K562 (cell line): ENCODE measurements around the gene SPAG16. TPM values are rescaled to one million over a fixed set of nuclear protein-coding genes. Genes with fewer than 3 reads are reported as not detected.

Source experiments
- ATAC-seq: fragments of 200-7000 bp; cut with Tn5 transposase; 3 replicates; pipeline ENCODE4 v1.9.1; 2020; ENCODE audit warnings: moderate library complexity
- BruUV-seq: library from RNA; stranded (reverse); fragments of 400-500 nt; replicated peaks from 2 replicates; lab custom pipeline; 2021; lab: Mats Ljungman, UMichigan
- CTCF ChIA-PET: fragments of 300-600 bp; formaldehyde crosslinking; extraction: SDS; loops from one replicate; lab custom pipeline; 2021; ENCODE audit warnings: low intra/inter-chr PET ratio; lab: Yijun Ruan, JAX
- POLR2A ChIA-PET: fragments of 300-600, 350-650 bp; sonication (Branson Sonifier 250); formaldehyde crosslinking; extraction: SDS; loops from one replicate; lab custom pipeline; 2021; ENCODE audit warnings: antibody characterized with exemption, inconsistent platforms; lab: Yijun Ruan, JAX
- DNase-seq, 4 experiments: peaks; one replicate each; pipeline versions ENCODE4 v3.0.0 to v3.0.0-alpha.2; 2011 to 2018; ENCODE audit warnings: low spot score in 3 of 4, mixed read lengths in 3 of 4; ENCODE audit errors: extremely low read depth in 1 of 4
- FAIRE-seq: peaks from 2 replicates; lab custom pipeline; 2011; peaks lifted over from hg19 to GRCh38; lab: Jason Lieb, UNC
- H2AFZ ChIP-seq: 2 replicates; pipeline ENCODE4 v1.6.0; 2011; ENCODE audit warnings: low read depth, low read length, control low read depth, inconsistent platforms
- H3K27ac ChIP-seq: fragments of 200-600 bp; 3 replicates; pipeline ENCODE4 v1.8.0; 2011; ENCODE audit warnings: low read depth, mild to moderate bottlenecking, control low read depth, inconsistent platforms, low read length, moderate library complexity, mixed read lengths; ENCODE audit errors: extremely low read depth
- H3K27me3 ChIP-seq, 2 experiments: fragments of 300-600 bp in 1 of 2; 2 replicates in 1 of 2; 3 replicates in 1 of 2; pipeline versions ENCODE4 v1.6.0 to v1.8.0; 2011; ENCODE audit warnings: inconsistent platforms in 2 of 2, low read length in 2 of 2, mild to moderate bottlenecking in 1 of 2, mixed read lengths in 1 of 2, moderate library complexity in 1 of 2; ENCODE audit not compliant: control insufficient read depth in 2 of 2, insufficient read depth in 2 of 2
- H3K36me3 ChIP-seq: fragments of 300-600 bp; 3 replicates; pipeline ENCODE4 v1.8.0; 2011; ENCODE audit warnings: mild to moderate bottlenecking, low read length, inconsistent platforms; ENCODE audit not compliant: control insufficient read depth, insufficient read depth
- H3K4me1 ChIP-seq, 2 experiments: fragments of 200-600 bp in 1 of 2; replicated peaks in 1 of 2; 2 replicates in 1 of 2; 3 replicates in 1 of 2; pipeline versions ENCODE4 v1.5.1 to v1.8.0; 2011; ENCODE audit warnings: inconsistent platforms in 2 of 2, low read length in 2 of 2, mild to moderate bottlenecking in 1 of 2, mixed read lengths in 1 of 2, moderate library complexity in 1 of 2; ENCODE audit not compliant: control insufficient read depth in 2 of 2, insufficient read depth in 2 of 2
- H3K4me2 ChIP-seq: 2 replicates; pipeline ENCODE4 v1.6.1; 2011; ENCODE audit warnings: low read length, control low read depth, inconsistent platforms, mixed read lengths; ENCODE audit not compliant: insufficient read depth
- H3K4me3 ChIP-seq: fragments of 200-600 bp; sonication (generic), shearing (Covaris generic); 2 replicates; pipeline ENCODE4 v1.5.1; 2016; ENCODE audit warnings: control low read depth, inconsistent platforms
- H3K79me2 ChIP-seq: fragments of 200-600 bp; 3 replicates; pipeline ENCODE4 v1.8.0; 2011; ENCODE audit warnings: low read length, inconsistent platforms; ENCODE audit not compliant: control insufficient read depth, insufficient read depth
- H3K9ac ChIP-seq, 2 experiments: 2 replicates each; pipeline versions ENCODE4 v1.6.0 to v1.6.1; 2011; ENCODE audit warnings: low read depth in 2 of 2, low read length in 2 of 2, control low read depth in 1 of 2, inconsistent platforms in 1 of 2, mild to moderate bottlenecking in 1 of 2, mixed read lengths in 1 of 2; ENCODE audit not compliant: insufficient read depth in 1 of 2
- H3K9me1 ChIP-seq: one replicate; pipeline ENCODE4 v1.6.0; 2011; ENCODE audit warnings: inconsistent platforms, mild to moderate bottlenecking, low read length, moderate library complexity; ENCODE audit not compliant: control insufficient read depth, insufficient read depth
- H3K9me3 ChIP-seq: replicated peaks from 2 replicates; pipeline ENCODE4 v1.5.1; 2011; ENCODE audit warnings: low read depth, low read length, inconsistent platforms; ENCODE audit not compliant: control insufficient read depth, insufficient read depth
- H4K20me1 ChIP-seq: replicated peaks from 2 replicates; pipeline ENCODE4 v1.6.1; 2011; ENCODE audit warnings: low read length, inconsistent platforms, mixed read lengths; ENCODE audit not compliant: control insufficient read depth, insufficient read depth
- ATF2 ChIP-seq: sonication (generic); formaldehyde crosslinking; IDR thresholded peaks from 2 replicates; pipeline ENCODE4 v1.8.1; 2022; ENCODE audit warnings: missing genetic modification reagents
- DACH1 ChIP-seq: fragments of 450-650 bp; IDR thresholded peaks from 2 replicates; pipeline ENCODE4 v1.6.1; 2018; ENCODE audit not compliant: partially characterized antibody
- ETS2 ChIP-seq: IDR thresholded peaks from 2 replicates; pipeline ENCODE4 v1.6.1; 2016; ENCODE audit warnings: borderline replicate concordance, missing genetic modification characterization, mild to moderate bottlenecking, moderate library complexity, missing compliant biosample characterization; ENCODE audit not compliant: poor library complexity, severe bottlenecking
- GATAD2B ChIP-seq: fragments of 450-650 bp; IDR thresholded peaks from 2 replicates; pipeline ENCODE4 v1.6.1; 2017; ENCODE audit warnings: mild to moderate bottlenecking, borderline replicate concordance
- HMG20A ChIP-seq: fragments of 450-650 bp; formaldehyde crosslinking; conservative IDR thresholded peaks from 2 replicates; pipeline ENCODE4 v1.4.0; 2020; ENCODE audit warnings: mild to moderate bottlenecking, mixed read lengths
- IRF9 ChIP-seq: fragments of 450-650 bp; IDR thresholded peaks from 2 replicates; pipeline ENCODE4 v1.6.1; 2016; ENCODE audit warnings: missing biosample characterization, missing genetic modification characterization
- KLF13 ChIP-seq: fragments of 450-650 bp; IDR thresholded peaks from 2 replicates; pipeline ENCODE4 v1.6.1; 2016; ENCODE audit warnings: missing genetic modification characterization, low read depth, mild to moderate bottlenecking, missing compliant biosample characterization, moderate library complexity, borderline replicate concordance
- MCM5 ChIP-seq: fragments of 450-650 bp; IDR thresholded peaks from 2 replicates; pipeline ENCODE4 v1.6.1; 2016; ENCODE audit warnings: low read depth
- MTA2 ChIP-seq: fragments of 450-650 bp; IDR thresholded peaks from 2 replicates; pipeline ENCODE4 v1.6.1; 2016; ENCODE audit warnings: low read depth
- PCBP1 ChIP-seq: fragments of 200-400 bp; formaldehyde crosslinking; IDR thresholded peaks from 2 replicates; pipeline ENCODE4 v1.6.1; 2018; ENCODE audit warnings: mild to moderate bottlenecking, low read depth, low read length; ENCODE audit not compliant: poor library complexity, severe bottlenecking
- SFPQ ChIP-seq: fragments of 200-400 bp; formaldehyde crosslinking; IDR thresholded peaks from 2 replicates; pipeline ENCODE4 v1.6.1; 2017; ENCODE audit warnings: mild to moderate bottlenecking, low read depth, low read length, moderate library complexity
- USF2 ChIP-seq: sonication (generic); formaldehyde crosslinking; IDR thresholded peaks from 2 replicates; pipeline ENCODE4 v1.5.0; 2020; ENCODE audit warnings: missing genetic modification reagents
- ZKSCAN1 ChIP-seq: fragments of 150-350 bp; IDR thresholded peaks from 2 replicates; pipeline ENCODE4 v1.6.1; 2016; ENCODE audit warnings: low read depth, low read length
- ZNF282 ChIP-seq: sonication (generic); formaldehyde crosslinking; IDR thresholded peaks from 2 replicates; pipeline ENCODE4 v1.8.1; 2023; ENCODE audit warnings: missing genetic modification reagents
- in situ Hi-C: fragments of 300-500 bp; cut with MboI; formaldehyde crosslinking; loops from 4 replicates; pipeline ENCODE4 v1.15.0; 2018; ENCODE audit warnings: inconsistent platforms, mixed read lengths
- intact Hi-C: fragments of 100-400 bp; cut with micrococcal nuclease; formaldehyde crosslinking; loops from 2 replicates; pipeline ENCODE4 v1.14.2; 2022
- polyA plus RNA-seq, 8 experiments: library from polyadenylated mRNA; depleted of rRNA in 4 of 8; stranded (reverse) in 5 of 8; unstranded in 3 of 8; fragments of >200 nt; fragmentation: Nextera tagmentation in 2 of 8; fragmentation: Illumina TruSeq in 1 of 8; extraction: Ambion mirVana in 2 of 8; extraction: Trizol in 1 of 8; gene quantifications; 2 replicates each; pipeline versions ENCODE4 v1.2.1 to v1.2.3, GENCODE V29; 2011 to 2014; ENCODE audit warnings: inconsistent platforms in 1 of 8, missing spikeins in 1 of 8
- total RNA-seq, 7 experiments: library from RNA; depleted of rRNA in 6 of 7; stranded (reverse); fragments of >200 nt in 6 of 7; fragmentation: Illumina TruSeq in 2 of 7; extraction: Trizol in 2 of 7; gene quantifications; 2 replicates each; pipeline versions ENCODE4 v1.2.1 to v1.2.3, GENCODE V29; 2011 to 2021; ENCODE audit warnings: low replicate concordance in 1 of 7

The SPAG16 gene
- total and polyA plus RNA-seq, 9 of the 15 experiments (the other 6 are each of a cell fraction or from before 2014, with no cell fraction given): 0.98 to 5.9 (median 3.5) TPM

- intact Hi-C loops: no loop called here
- FAIRE-seq (no peak), ATAC-seq (no peak), DNase-seq (no peak)
- BruUV-seq: no TSS peak
- CTCF ChIA-PET: no interaction called here
- POLR2A ChIA-PET: no interaction called here
- H3K9ac ChIP-seq: no peak overlapping the region
- H3K9me1 ChIP-seq: no peaks in the 10 kb centered on the region
- no peaks in the 10 kb centered on the region for H3K36me3 ChIP-seq
- in situ Hi-C loops: no loop called here
- H3K4me1 ChIP-seq: no peaks in the 10 kb centered on the region
- H3K27ac ChIP-seq: no peak overlapping the region
- no peaks in the 10 kb centered on the region for H4K20me1 ChIP-seq
- H3K4me2 ChIP-seq: no peak overlapping the region
- no peaks in the 10 kb centered on the region for H3K27me3 ChIP-seq
- no peaks in the 10 kb centered on the region for H3K79me2 ChIP-seq
- no peak overlapping the region for H2AFZ ChIP-seq
- no peak overlapping the region for H3K4me3 ChIP-seq
- no peaks in the 10 kb centered on the region for H3K9me3 ChIP-seq
- TF ChIP-seq GATAD2B: no peak
- TF ChIP-seq ETS2 (tag): no peak
- TF ChIP-seq ZNF282 (CRISPR knock-in tag): no peak
- TF ChIP-seq PCBP1: no peak
- no peak for TF ChIP-seq MCM5
- TF ChIP-seq ATF2 (CRISPR knock-in tag): no peak
- no peak for TF ChIP-seq HMG20A (CRISPR knock-in tag)
- TF ChIP-seq MTA2: no peak
- no peak for TF ChIP-seq SFPQ
- no peak for TF ChIP-seq USF2
- no peak for TF ChIP-seq ZKSCAN1
- no peak for TF ChIP-seq DACH1
- TF ChIP-seq IRF9 (tag): no peak
- no peak for TF ChIP-seq KLF13 (tag)
Measured at GRCh38 chr2:213490087-213490486, 205.8 kb downstream of the SPAG16 start.
